Activated CD8-positive, alpha-beta memory T cell treated with anti-CD3 and anti-CD28 coated beads, Interleukin-2, amount 50 U/mL, for 1 hour (primary cell): Measurements from ENCODE around the gene SLC66A3.

Experiments
- DNase-seq: peaks from one replicate; pipeline ENCODE4 v3.0.0-alpha.2; 2020; ENCODE audit errors: extremely low read depth

The SLC66A3 gene

GRCh38 chr2:11155381-11156035 is at the start of gene SLC66A3:
SLC66A3 (plus strand) TSS chr2:11155467; CDS start chr2:11155547, 80 bp downstream.
- DNase-seq: no peak

DNA sequence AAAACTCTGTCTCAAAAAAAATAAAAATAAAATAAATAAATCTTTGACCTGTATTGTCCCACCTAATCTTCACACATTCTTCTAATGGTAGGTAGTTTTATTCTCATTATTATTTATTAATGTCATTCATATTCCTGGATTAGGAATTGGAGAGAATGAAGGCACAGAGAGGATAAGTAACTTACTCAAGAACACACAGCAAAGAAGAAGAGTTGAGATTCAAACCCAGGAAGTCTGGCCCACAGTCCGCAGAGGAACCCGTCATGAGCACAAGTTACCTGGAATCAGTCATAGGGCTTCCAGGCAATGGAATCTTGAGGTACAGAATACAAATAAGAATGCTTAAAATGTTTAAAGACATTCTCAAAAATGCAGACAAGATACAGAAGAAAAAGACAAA is 46.3 kb upstream of the SLC66A3 start:
- no peak for DNase-seq

- no peak for DNase-seq
Measured at GRCh38 chr2:11112870-11113428, 42.3 kb upstream of the SLC66A3 start.

DNA sequence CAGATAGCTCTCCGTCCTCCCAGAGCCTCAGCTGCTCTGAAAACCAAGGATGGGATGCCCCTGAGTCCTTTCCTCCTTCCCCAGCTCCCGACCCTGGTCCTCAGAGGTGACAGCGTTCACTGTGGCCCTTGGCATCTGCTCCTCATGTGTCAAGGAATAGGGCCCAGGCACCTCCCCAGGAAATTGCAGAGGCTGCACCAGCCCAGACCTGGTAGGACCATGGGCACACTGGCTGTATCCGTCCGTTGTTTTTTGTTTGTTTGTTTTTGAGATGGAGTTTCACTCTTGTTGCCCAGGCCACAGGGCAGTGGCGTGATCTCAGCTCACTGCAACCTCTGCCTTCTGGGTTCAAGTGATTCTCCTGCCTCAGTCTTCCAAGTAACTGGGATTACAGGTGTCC is 37.5 kb upstream of the SLC66A3 start:
- DNase-seq: no peak

DNA sequence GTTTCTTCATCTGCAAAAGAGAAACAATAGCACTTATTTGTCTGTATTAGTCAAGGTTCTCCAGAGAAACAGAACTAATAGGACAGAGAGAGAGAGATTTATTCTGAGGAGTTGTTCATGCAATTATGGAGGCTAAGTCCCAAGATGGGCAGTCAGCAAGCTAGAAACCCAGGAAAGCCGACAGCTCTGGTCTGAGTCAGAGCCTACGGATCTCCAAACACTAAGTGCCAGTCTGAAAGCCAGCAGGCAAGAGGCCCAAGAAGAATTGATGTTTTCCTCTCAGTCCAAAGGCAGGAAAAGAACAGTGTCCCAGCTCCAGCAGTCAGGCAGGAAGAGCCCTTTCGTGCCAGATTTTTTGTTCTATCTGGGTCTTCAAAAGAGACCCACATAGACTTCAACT is 36.5 kb upstream of the SLC66A3 start:
- no peak for DNase-seq

- DNase-seq: no peak
Measured at GRCh38 chr2:11121099-11121822, 34.0 kb upstream of the SLC66A3 start.

DNA sequence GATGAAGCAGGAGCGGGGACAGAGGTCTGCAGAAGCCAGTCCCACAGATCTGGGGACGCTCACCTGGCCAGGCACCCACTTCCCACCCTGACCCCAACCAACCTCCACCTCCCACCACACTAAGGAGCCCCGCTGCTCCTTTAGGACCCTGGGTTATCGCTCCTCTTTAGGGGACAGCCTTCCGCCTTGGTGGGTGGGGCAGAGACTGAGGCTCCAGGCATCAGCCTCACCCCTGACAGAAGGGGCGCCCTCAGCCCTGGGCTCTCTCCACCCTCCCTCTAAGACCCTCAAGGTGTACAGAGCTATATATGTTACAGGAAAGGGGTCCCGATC is 33.5 kb upstream of the SLC66A3 start:
- DNase-seq: no peak

DNA sequence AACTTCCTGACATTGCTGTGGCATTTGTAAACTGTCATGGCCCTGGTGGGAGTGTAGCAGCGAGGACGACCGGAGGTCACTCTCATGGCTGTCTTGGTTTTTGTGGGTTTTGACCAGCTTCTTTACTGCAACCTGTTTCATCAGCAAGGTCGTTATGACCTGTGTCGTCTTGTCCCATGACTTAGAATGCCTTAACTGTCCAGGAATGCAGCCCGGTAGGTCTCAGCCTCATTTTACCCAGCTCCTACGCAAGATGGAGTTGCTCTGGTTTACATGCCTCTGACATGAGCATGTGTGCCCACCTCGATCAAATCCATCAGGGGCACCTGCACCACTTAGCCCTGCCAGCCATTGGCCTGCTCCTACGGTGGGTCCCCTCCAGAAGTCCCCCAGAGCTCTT is 32.9 kb upstream of the SLC66A3 start:
- DNase-seq: no peak

- DNase-seq: no peak
Measured at GRCh38 chr2:11123001-11123809, 32.1 kb upstream of the SLC66A3 start.

DNA sequence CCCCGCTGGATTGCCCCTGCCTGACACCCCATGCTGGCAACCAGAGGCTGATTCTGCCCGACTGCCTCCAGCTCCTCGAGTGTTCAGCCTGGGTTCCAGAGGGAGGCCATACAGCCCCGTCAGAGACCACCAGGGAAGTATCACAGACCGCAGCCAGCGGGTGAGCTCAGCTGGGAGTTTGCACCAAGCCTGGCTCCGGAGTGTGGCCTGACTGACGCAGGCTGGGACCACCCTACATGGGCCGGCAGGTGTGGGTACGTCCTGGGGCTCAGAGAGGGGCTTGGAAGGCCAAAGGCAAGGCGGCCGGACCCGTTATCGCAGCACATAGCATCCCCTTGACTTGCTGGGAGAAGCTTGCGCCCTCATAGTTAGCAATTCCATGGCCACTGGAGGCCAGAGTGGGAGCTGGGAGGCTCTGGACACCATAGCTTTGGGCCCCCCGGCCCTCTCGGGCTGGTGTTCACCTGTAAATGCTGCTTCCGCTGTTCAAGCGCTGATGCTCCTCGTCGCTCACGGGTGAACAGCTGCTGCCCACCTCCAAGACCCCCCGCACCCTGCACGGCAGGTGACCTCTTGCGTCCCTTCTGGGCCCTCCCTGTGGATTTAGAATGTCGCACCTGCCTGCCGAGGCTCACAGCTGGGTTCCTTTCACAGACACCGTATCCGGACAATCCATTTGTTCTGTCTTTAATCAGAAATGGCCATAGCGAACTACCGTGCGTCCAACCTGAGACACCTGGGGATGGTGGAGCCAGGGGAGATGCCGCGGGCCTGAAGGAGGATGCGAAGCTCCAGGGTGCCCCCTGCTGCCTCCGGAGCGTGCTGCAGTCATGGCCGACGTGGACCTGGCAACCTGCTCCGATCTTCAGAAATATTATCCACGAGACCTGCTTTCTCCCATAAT is 31.2 kb upstream of the SLC66A3 start:
- no peak for DNase-seq

DNA sequence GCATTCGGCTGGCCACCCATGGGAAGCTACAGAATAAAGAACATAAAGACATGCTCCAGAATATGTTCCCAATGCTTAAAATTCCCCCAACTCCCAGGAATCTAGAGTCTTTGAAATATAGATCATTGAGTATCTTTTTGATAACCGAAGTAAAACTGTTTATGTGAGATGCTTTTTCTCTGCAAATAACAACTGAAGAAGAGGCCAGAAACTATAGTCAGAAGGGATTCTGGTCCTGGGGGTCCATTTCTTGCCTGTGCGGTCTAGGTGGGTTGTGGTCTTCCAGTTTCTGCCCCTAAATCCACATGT is 30.6 kb upstream of the SLC66A3 start:
- DNase-seq: no peak

GRCh38 chr2:11127761-11128160 is 27.5 kb upstream of the SLC66A3 start:
- no peak for DNase-seq

- no peak for DNase-seq
Measured at GRCh38 chr2:11128243-11128951, 26.9 kb upstream of the SLC66A3 start.

DNA sequence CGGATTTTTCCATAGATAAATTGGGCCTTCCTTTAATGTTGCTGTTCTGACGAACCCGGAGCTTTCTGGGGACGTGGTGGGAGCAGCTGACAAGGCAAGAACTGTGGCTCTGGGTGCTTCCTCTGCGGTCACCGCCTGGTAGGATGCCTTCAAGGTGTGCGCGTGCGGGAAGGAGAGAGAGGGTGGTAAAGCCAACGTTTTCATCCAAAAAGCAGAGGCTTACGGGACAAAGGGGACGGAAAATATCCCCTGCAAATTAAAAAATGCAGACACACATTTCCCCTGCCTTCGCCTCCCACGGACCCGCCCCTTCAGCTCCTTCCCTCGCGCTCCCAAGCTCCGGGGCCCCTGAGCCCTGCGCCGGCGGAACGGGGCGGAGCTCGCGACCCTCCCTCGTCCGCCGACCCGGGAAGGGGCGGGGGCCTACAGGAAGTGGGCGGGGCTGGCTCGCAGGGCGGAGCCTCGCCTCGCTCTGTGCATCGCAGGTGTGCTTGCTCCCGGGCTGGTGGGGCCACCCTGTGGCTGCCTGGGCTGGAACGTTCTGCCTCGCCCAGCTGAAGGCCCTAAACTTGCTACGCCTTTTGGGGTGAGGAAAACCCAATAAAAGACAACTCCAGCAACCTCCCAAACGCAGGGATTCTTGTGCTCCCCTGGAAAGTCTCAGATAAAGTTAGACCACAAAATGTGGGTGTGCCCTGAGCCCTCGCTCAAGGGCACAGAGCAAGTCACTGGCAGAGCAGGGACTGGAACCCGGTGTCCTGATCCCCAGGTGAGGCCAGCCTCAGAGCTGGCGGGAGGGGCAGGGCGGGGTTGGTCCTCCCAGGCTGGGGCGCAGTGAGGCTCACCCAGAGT is 25.4 kb upstream of the SLC66A3 start:
- peak; percentile 31 for DNase-seq

GRCh38 chr2:11131166-11131920 is 23.9 kb upstream of the SLC66A3 start:
- DNase-seq: no peak

DNA sequence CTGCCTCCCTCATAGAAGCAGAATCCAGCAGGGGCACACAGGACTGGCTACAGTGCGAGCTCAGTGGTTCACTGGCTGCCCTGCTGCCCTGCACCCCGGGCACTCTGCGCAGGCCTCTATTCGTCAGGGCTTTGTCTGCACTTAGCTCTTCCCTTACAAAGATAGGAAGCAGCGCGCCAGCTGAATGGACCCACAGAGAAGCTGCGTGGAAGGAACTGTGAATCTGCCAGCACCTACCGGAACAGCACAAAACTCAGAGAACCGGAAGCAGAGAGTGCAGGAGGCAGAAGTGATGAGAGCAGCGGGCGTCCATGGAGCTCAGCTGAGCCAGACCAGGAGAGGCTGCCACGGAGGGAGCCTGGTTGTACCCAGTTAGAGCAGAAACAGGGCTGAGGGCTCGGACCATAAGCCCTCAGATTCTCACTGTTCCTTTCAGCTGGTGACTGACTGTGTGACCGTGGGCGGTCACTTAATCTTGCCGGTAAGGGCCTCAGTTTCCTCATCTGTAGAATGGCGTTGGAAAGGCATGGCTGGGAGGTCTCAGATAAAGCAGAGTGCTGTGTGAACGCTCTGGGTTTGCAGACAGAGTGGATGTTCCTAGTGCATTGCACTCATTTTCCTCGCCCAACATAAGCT is 23.1 kb upstream of the SLC66A3 start:
- no peak for DNase-seq

DNA sequence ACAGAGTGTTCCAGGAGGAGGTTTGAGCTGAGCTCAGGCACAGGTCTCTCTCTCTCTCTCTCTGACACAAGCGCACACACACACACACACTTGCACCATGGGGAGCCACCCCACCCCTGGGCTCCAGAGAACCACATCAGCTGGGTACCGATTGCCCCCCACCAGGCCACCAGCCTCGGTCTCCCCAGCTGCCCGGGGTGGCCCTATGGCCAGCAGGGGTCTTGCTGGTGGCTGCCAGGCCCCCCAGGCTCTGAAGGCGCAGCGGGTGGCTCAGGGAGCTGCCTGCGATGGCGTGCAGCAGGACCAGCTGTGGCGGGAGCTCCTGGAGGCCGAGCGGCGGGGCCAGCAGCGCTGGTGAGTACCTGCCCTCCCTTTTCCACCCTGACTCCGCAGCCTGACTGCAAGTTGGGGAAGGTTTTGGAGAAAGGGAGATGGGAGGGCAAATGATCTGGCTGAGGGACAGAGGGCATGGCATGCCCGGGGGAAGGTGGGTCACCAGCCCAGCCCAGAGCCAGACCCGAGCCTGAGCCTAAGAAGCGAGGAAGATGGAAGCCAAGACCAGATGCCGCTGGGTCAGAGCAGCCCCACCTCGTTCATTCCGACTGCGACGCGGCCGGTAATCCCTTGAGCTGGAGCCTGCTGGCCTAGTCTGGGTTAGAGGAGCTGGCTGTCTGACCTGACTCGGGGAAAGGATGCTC is 21.9 kb upstream of the SLC66A3 start:
- DNase-seq: no peak

- no peak for DNase-seq
Measured at GRCh38 chr2:11133936-11134320, 21.3 kb upstream of the SLC66A3 start.
